Pancreas (tissue), 10 donors: ENCODE data around the gene LITAFD. TPM values are rescaled to one million over a fixed set of nuclear protein-coding genes. Genes with fewer than 3 reads are reported as not detected.

Experiments
- ATAC-seq, 4 donors: fragments of 200-7000 bp; cut with Tn5 transposase; one replicate each; pipeline versions ENCODE4 v1.8.0 to v1.9.1; 2020; ENCODE audit warnings: mild to moderate bottlenecking in 4 of 4, moderate library complexity in 4 of 4
- DNase-seq, 6 donors: peaks; one replicate each; pipeline ENCODE4 v3.0.0-alpha.2; 2020
- FAIRE-seq: peaks from 2 replicates; lab custom pipeline; 2012; peaks lifted over from hg19 to GRCh38; lab: Jason Lieb, UNC
- H3K27ac ChIP-seq, 4 donors: fragments of 200-600 bp; sonication (generic); 1 replicate in 3 of 4; 2 replicates in 1 of 4; pipeline versions ENCODE4 v1.5.0 to v1.8.0; 2020
- H3K27me3 ChIP-seq, 4 donors: fragments of 200-600 bp; one replicate each; pipeline ENCODE4 v1.8.0; 2021
- H3K36me3 ChIP-seq, 3 donors: fragments of 200-600 bp; sonication (generic) in 1 of 3; one replicate each; pipeline versions ENCODE4 v1.5.0 to v1.8.0; 2020 to 2021
- H3K4me1 ChIP-seq, 3 donors: fragments of 200-600 bp; one replicate each; pipeline ENCODE4 v1.8.0; 2021
- H3K4me3 ChIP-seq, 4 donors: fragments of 200-600 bp; sonication (generic) in 2 of 4; one replicate each; pipeline versions ENCODE4 v1.5.0 to v1.8.0; 2020 to 2021
- H3K9me3 ChIP-seq, 4 donors: fragments of 200-600 bp; one replicate each; pipeline ENCODE4 v1.8.0; 2021
- WGBS, 2 donors: extraction: QIAGEN DNeasy Blood & Tissue Kit; methylation state at CpG; one replicate each; pipeline ENCODE4 v1.1.7; 2013; 5-methylcytosine and 5-hydroxymethylcytosine counted together
- intact Hi-C, 3 donors: fragments of 100-400 bp; cut with DNase I; formaldehyde crosslinking; loops; one replicate each; pipeline versions ENCODE4 v1.11.1 to v1.14.2; 2022
- polyA plus RNA-seq, 2 donors: library from polyadenylated mRNA; stranded (reverse); fragments of 200-250 nt; gene quantifications; one replicate each; pipeline ENCODE4 v1.2.3, GENCODE V29; 2013
- total RNA-seq, 6 donors: library from RNA; stranded (reverse); fragmentation: NEBNext Ultra II Directional in 4 of 6; extraction: Animal tissue kit (Norgen Biotek cat#: 25700) in 4 of 6; gene quantifications; one replicate each; pipeline versions ENCODE4 v1.2.1 to v1.2.4, GENCODE V29; 2021 to 2023
- TF ChIP-seq, protein P1 (sequence below), 4 donors: fragments of 200-600 bp; sonication (generic) in 3 of 4; IDR thresholded peaks; one replicate each; pipeline versions ENCODE4 v1.5.0 to v1.8.0; 2021; ENCODE audit warnings: antibody characterized with exemption in 4 of 4
- donor health status: healthy with polysubstance abuse.
- donor health status: DM: no; HTN: no; CAD: no; lungs with moderate emphysema.
- donor health status: DM: no; HTN: no; CAD: no.
- donor health status: control.
- donor health status: control.
- donor health status: Bipolar disorder and iron deficiency.
- donor health status: DM: yes; HTN: yes; CAD: no.
- donor health status: DM: no; HTN: no; CAD: no.
- donor health status: DM: no; HTN: no; CAD: no.
- donor health status: DM: yes; HTN: yes; CAD: no.

LITAFD gene
- total and polyA plus RNA-seq, 8 donors: not detected

DNA sequence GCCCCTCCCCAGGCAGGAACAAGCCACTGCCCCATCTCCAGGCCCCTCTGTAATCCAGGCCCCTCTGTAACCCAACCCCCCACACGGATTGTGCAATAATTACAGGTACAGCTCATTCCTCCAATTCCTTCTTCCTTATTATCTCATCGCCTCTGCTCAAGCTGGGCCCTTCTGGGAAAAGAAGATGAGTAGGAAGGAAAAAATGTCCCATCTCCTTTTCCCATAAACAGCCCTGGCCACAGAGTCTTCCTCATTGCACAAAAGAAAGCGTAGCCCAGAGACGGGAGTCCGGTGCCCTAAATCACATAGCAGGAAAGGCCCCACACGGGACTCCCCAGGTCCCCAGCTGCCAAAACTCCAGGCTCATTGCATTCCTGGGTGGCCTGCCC, 3.6 kb upstream of the LITAFD start:
- FAIRE-seq (no peak), ATAC-seq (peak in 3 of 4 donors; percentile 7 to 54 (median 43)), DNase-seq (peak in 1 of 6 donors; percentile 26)
- Histone ChIP-seq H3K9me3 (no peaks in the 10 kb centered on the region), H3K27me3 (no peaks in the 10 kb centered on the region), H3K4me1 (peaks cover 0 to 5% (median 0%) of the 10 kb centered on the region in 3 donors), H3K4me3 (no peak overlapping the region), H3K27ac (peak overlapping the region in 2 of 4 donors; percentile 35 to 46), H3K36me3 (no peaks in the 10 kb centered on the region)
- intact Hi-C loops: loop anchor here in 1 of 3 donors (5.0 kb wide), 1 partner anchor 216 kb away; no protein-coding TSS in a partner anchor
- 56 to 62% methylated on average over 6 of the region's 6 CpGs for WGBS, 2 donors
- TF ChIP-seq, protein P1, sequence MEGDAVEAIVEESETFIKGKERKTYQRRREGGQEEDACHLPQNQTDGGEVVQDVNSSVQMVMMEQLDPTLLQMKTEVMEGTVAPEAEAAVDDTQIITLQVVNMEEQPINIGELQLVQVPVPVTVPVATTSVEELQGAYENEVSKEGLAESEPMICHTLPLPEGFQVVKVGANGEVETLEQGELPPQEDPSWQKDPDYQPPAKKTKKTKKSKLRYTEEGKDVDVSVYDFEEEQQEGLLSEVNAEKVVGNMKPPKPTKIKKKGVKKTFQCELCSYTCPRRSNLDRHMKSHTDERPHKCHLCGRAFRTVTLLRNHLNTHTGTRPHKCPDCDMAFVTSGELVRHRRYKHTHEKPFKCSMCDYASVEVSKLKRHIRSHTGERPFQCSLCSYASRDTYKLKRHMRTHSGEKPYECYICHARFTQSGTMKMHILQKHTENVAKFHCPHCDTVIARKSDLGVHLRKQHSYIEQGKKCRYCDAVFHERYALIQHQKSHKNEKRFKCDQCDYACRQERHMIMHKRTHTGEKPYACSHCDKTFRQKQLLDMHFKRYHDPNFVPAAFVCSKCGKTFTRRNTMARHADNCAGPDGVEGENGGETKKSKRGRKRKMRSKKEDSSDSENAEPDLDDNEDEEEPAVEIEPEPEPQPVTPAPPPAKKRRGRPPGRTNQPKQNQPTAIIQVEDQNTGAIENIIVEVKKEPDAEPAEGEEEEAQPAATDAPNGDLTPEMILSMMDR (IDR thresholded peaks at IDR 0.05): no peak

DNA sequence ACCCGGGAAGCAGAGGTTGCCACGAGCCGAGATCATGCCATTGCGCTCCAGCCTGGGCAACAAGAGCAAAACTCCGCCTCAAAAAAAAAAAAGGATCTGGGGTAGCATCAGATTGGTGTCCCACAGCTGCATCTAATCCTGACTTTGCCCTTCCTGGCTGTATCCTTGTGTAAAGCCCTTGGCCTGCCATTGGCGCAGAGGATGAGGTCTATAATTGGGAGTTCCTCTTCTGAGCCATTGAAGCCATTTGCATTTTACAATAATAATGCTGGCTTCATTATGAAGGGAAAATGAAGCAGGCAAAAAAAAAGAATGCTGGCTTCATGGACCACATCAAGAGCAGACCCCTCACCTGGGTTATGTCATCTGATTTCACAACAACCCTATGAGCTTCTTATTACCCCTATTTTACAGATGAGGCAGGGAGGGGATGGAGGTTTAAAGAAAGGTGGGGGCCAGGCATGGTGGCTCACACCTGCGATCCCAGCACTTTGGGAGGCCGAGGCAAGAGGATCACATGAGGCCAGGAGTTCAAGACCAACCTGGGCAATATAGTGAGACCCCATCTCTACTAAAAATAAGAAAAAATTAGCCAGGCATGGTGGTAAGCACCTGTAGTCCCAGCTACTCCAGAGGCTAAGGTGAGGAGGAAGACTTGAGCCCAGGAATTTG, 1.2 kb upstream of the LITAFD start:
- TF ChIP-seq, protein P1 (IDR thresholded peaks at IDR 0.05): no peak
- DNase-seq: peak in 1 of 6 donors; percentile 6

DNA sequence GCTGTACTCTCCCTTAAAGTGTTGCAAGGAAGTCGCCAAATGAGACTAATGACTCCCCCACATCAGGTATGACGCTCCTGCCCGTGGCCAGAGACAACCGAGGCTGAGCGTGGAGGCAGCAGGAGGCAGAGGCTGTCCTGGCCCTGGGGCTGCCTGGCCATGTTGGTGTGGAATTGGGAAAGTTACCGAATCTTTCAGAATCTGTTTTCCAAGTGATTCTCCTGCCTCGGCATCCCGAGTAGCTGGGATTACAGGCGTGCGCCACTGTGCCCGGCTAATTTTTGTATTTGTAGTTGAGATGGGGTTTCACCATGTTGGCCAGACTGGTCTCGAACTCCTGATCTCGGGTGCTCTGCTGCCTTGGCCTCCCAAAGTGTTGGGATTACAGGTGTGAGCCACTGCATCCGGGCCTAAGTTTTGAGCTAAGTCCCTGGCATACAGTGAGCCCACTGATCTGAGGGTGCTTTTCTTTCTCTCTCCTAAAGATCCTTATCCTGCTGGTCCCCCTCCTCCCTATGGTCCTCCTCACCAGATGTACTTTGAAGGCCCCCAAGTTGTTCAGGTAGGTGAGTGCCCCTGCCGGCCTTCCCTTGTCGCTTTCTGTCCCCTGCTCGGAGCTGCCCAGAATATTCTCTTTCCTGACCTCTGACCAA, 700 bp downstream of the LITAFD start:
- no peak overlapping the region for H3K4me3 ChIP-seq
- FAIRE-seq (no peak), ATAC-seq (no peak), DNase-seq (peak in 2 of 6 donors; percentile 26 to 49)
- 80 to 87% methylated on average over 17 of the region's 17 CpGs for WGBS, 2 donors
- intact Hi-C loops: loop anchor here in 2 of 3 donors (5.0 kb wide), 2 partner anchors 226 to 316 kb away; no protein-coding TSS in a partner anchor
- H3K36me3 ChIP-seq: no peaks in the 10 kb centered on the region
- H3K27ac ChIP-seq: no peak overlapping the region
- no peaks in the 10 kb centered on the region for H3K27me3 ChIP-seq
- H3K9me3 ChIP-seq: no peaks in the 10 kb centered on the region
- H3K4me1 ChIP-seq: peaks cover 0 to 8% (median 5%) of the 10 kb centered on the region in 3 donors
- TF ChIP-seq, protein P1 (IDR thresholded peaks at IDR 0.05): no peak

More for the DNA sequence above, 1.2 kb upstream of the LITAFD start:
- FAIRE-seq (no peak), ATAC-seq (no peak)
- peaks cover 0 to 5% (median 3%) of the 10 kb centered on the region in 3 donors for H3K4me1 ChIP-seq
- no peaks in the 10 kb centered on the region for H3K9me3 ChIP-seq
- no peak overlapping the region for H3K4me3 ChIP-seq
- 80 to 84% methylated on average over 8 of the region's 8 CpGs for WGBS, 2 donors
- no peaks in the 10 kb centered on the region for H3K36me3 ChIP-seq
- H3K27ac ChIP-seq: no peak overlapping the region
- intact Hi-C loops: loop anchor here in 2 of 3 donors (5.0 kb wide), 2 partner anchors 224 to 314 kb away; no protein-coding TSS in a partner anchor
- H3K27me3 ChIP-seq: no peaks in the 10 kb centered on the region

DNA sequence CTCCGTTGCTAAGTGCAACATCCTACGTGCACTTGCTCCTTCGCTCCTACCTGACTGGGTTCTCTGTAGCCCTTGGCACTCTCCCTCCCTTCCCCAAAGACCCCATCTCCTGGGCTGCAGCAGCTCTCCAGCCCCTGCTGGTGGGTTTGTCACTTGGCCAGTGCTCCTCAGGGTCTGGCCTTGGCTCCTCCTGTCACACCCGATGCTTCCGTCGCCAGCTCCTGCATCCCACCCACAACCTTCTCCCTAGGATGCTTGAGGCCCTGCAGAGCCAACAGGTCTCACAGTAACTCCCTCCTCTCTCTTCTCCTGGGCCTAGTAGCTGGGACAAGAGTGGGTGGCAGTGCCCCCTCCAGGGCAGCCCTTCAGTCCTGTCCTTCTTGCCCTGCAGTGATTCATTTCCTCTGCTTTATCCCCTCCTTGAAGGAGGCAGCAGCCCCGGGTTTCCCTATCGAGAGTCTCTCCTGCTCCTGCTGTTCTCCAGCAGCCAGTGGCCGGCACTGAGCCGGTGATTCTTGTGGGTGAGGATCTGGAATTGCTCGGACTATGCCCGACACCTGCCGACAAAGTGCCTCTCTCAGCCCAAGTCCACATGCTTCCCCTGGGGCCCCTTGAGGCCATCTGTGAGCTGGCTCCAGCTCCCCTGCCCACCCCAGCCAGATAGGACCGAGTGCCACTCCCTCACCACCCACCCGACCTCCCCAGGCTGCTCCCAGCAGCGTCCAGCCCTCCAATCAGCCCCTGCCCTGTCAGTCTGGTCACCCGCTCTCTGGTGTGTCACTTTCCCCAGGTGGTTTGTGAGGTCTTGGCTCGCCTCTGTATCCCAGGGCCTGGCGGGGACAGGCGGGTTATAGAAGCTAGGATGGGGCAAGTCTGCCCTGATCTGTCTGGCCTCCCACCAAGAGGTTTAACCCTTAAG, 3.8 kb downstream of the LITAFD start:
- 7 to 9% methylated on average over 20 of the region's 20 CpGs for WGBS, 2 donors
- TF ChIP-seq, protein P1 (IDR thresholded peaks at IDR 0.05): no peak
- Histone ChIP-seq H3K4me3 (no peak overlapping the region), H3K36me3 (peaks cover 0 to 7% (median 0%) of the 10 kb centered on the region in 3 donors), H3K27ac (no peak overlapping the region), H3K27me3 (no peaks in the 10 kb centered on the region), H3K4me1 (peaks cover 0 to 5% (median 3%) of the 10 kb centered on the region in 3 donors), H3K9me3 (no peaks in the 10 kb centered on the region)
- intact Hi-C loops: no loop called here
- FAIRE-seq: no peak
- DNase-seq: peak in 2 of 6 donors; percentile 65 to 75
- ATAC-seq: peak; percentile 47 to 67 (median 54)
